ENCODE results near the gene STK11IP.
A peak's percentile ranks its signal among the peaks of the same experiment; 100 is the strongest.

The STK11IP gene

GRCh38 chr2:219551441-219552381 is 45.9 kb upstream of the STK11IP start:
- no peak for DNase-seq (ENCODE audit: low read depth in 1 of 2, low spot score in 1 of 2)
- Histone ChIP-seq H3K27me3 (ENCODE audit: insufficient read depth, poor library complexity, severe bottlenecking) (peaks cover 28% of the 10 kb centered on the region), H3K4me3 (replicated peaks; ENCODE audit: insufficient read depth, low read length) (peak overlapping the region; percentile 29; the same call in 1 of the 2 replicates), H3K27ac (replicated peaks) (no peak overlapping the region)
- TF ChIP-seq, protein P1, sequence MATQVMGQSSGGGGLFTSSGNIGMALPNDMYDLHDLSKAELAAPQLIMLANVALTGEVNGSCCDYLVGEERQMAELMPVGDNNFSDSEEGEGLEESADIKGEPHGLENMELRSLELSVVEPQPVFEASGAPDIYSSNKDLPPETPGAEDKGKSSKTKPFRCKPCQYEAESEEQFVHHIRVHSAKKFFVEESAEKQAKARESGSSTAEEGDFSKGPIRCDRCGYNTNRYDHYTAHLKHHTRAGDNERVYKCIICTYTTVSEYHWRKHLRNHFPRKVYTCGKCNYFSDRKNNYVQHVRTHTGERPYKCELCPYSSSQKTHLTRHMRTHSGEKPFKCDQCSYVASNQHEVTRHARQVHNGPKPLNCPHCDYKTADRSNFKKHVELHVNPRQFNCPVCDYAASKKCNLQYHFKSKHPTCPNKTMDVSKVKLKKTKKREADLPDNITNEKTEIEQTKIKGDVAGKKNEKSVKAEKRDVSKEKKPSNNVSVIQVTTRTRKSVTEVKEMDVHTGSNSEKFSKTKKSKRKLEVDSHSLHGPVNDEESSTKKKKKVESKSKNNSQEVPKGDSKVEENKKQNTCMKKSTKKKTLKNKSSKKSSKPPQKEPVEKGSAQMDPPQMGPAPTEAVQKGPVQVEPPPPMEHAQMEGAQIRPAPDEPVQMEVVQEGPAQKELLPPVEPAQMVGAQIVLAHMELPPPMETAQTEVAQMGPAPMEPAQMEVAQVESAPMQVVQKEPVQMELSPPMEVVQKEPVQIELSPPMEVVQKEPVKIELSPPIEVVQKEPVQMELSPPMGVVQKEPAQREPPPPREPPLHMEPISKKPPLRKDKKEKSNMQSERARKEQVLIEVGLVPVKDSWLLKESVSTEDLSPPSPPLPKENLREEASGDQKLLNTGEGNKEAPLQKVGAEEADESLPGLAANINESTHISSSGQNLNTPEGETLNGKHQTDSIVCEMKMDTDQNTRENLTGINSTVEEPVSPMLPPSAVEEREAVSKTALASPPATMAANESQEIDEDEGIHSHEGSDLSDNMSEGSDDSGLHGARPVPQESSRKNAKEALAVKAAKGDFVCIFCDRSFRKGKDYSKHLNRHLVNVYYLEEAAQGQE (IDR thresholded peaks at IDR 0.05; ENCODE audit: insufficient replicate concordance, low read depth), result no peak
- no peak for TF ChIP-seq SPI1 (IDR thresholded peaks at IDR 0.05; ENCODE audit: borderline replicate concordance, low read depth)
- TF ChIP-seq CTCF (IDR thresholded peaks at IDR 0.05; ENCODE audit: insufficient read depth, low read length), result no peak
- TF ChIP-seq GABPA (IDR thresholded peaks at IDR 0.05; ENCODE audit: low read depth), result no peak
- no peak for TF ChIP-seq POLR2AphosphoS5 (IDR thresholded peaks at IDR 0.05; ENCODE audit: low read depth)

- peak overlapping the region; percentile 29 for H3K4me3 ChIP-seq (replicated peaks; ENCODE audit: insufficient read depth, low read length)
Measured at GRCh38 chr2:219552382-219553167, 45.1 kb upstream of the STK11IP start.

DNA sequence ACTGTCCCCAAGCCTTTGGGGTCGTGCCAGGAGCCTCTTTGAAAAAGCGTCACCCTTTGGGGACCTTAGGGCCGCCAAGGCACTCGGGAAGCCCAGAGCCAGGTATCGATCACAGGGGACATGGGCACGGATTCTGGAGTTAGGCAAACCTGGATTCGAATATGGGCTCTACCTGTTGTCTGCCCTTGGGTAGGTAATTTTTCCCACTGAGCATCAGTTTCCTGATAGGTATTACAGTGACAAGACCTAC is 44.6 kb upstream of the STK11IP start:
- DNase-seq (ENCODE audit: low read depth in 1 of 2, low spot score in 1 of 2), result no peak
- no peak for TF ChIP-seq GABPA (IDR thresholded peaks at IDR 0.05; ENCODE audit: low read depth)
- TF ChIP-seq SPI1 (IDR thresholded peaks at IDR 0.05; ENCODE audit: borderline replicate concordance, low read depth), result no peak
- TF ChIP-seq POLR2AphosphoS5 (IDR thresholded peaks at IDR 0.05; ENCODE audit: low read depth), result no peak
- TF ChIP-seq, protein P1 (IDR thresholded peaks at IDR 0.05; ENCODE audit: insufficient replicate concordance, low read depth), result no peak
- no peak for TF ChIP-seq CTCF (IDR thresholded peaks at IDR 0.05; ENCODE audit: insufficient read depth, low read length)
- Histone ChIP-seq H3K4me3 (replicated peaks; ENCODE audit: insufficient read depth, low read length) (no peak overlapping the region), H3K27me3 (ENCODE audit: insufficient read depth, poor library complexity, severe bottlenecking) (peaks cover 28% of the 10 kb centered on the region), H3K27ac (replicated peaks) (no peak overlapping the region)

More at GRCh38 chr2:219552382-219553167, 45.1 kb upstream of the STK11IP start:
- peak in 1 of 2 experiments; percentile 45 for DNase-seq (ENCODE audit: low read depth in 1 of 2, low spot score in 1 of 2)
- H3K27ac ChIP-seq (replicated peaks), result no peak overlapping the region
- TF ChIP-seq, protein P1 (IDR thresholded peaks at IDR 0.05; ENCODE audit: insufficient replicate concordance, low read depth), result no peak
- no peak for TF ChIP-seq SPI1 (IDR thresholded peaks at IDR 0.05; ENCODE audit: borderline replicate concordance, low read depth)
- peaks cover 28% of the 10 kb centered on the region for H3K27me3 ChIP-seq (ENCODE audit: insufficient read depth, poor library complexity, severe bottlenecking)
